ENCODE results near the gene SYNE1.
A peak's percentile ranks its signal among the peaks of the same experiment; 100 is the strongest.
"Not testable (repeated sequence)": the region's sequence is repeated elsewhere in the genome, so short reads cannot be mapped to it uniquely, and the experiment has no call there.

Gene SYNE1

DNA sequence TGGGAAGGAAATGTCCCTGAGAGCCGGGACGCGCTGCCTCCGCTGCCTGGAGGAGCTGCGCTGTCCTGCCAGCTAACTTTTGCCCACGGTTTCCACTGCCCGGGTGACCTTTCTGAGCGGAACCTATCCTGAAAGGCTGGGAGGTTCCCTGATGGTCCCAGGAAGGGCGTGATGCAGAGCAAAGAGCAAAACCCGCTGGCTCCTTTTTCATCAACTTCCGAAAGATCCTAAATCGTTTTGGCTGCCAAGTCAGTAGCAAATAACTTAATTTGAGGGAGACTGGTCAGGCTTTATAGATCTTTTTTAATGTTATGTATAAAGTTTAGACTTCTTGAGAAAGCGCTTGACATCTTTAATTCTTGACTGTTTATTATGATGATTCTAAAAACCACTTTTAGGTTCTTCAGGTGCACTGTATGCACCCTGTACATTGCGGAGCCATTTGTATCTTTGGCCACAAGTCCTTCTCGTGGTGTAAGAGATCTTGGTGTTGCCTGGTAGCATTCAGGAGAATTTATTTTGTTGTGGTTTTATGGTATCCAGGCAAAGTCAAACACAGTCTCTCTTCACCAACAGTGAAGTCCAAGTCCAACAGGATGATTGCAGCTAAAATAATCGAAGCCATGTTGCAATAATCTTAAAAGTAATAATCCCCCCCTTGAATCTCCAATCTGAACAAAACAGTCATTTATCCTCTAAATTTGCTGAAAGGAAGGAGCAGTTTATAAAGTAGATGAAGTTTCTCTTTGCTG is at the start of gene SYNE1:
SYNE1 (minus strand) TSS at position 67 of the 752 bp plus-strand sequence. CDS start 9,031 bp downstream, outside the sequence.
- no peak for DNase-seq

DNA sequence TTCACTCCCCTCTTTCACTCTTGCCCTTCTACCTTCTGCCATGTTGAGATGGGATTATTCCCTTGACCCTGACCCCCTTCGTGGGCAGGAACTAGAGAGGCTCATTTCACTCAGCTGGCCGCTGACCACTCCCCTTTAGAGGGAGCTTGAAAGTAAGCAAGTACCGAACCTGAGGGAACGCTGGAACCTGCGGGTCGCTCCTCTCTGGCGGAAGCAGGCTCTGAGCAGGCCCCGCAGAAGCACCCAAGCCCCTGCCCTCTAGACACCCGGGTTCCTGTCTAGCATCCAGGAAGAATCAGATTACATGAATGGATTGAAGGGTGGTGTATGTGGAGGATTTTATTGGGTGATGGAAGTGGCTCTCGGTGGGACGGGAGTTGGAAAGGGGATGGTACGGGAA is 48.7 kb upstream of the SYNE1 start:
- DNase-seq, result no peak

DNA sequence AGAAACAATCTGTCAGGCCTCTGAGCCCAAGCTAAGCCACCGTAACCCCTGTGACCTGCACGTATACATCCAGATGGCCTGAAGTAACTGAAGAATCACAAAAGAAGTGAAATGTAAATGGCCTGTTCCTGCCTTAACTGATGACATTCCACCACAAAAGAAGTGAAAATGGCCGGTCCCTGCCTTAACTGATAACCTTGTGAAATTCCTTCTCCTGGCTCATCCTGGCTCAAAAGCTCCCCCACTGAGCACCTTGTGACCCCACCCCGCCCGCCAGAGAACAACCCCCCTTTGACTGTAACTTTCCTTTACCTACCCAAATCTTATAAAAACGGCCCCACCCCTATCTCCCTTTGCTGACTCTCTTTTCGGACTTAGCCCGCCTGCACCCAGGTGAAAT is 45.8 kb upstream of the SYNE1 start:
- not testable (repeated sequence) for DNase-seq

DNA sequence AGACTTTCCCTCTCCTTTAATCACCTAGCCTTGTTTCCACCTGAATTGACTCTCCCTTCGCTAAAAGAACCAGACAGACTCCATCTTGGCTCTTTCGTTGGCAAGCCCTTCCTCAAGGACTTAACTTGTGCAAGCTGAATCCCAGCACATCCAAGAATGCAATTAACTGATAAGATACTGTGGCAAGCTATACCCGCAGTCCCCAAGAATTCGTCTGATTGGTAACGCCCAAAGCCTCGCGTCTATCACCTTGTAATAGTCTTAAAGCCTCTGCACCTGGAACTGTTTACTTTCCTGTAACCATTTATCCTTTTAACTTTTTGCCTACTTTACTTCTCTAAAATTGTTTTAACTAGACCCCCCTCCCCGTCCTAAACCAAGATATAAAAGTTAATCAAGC is 45.0 kb upstream of the SYNE1 start:
- DNase-seq, result no peak

DNA sequence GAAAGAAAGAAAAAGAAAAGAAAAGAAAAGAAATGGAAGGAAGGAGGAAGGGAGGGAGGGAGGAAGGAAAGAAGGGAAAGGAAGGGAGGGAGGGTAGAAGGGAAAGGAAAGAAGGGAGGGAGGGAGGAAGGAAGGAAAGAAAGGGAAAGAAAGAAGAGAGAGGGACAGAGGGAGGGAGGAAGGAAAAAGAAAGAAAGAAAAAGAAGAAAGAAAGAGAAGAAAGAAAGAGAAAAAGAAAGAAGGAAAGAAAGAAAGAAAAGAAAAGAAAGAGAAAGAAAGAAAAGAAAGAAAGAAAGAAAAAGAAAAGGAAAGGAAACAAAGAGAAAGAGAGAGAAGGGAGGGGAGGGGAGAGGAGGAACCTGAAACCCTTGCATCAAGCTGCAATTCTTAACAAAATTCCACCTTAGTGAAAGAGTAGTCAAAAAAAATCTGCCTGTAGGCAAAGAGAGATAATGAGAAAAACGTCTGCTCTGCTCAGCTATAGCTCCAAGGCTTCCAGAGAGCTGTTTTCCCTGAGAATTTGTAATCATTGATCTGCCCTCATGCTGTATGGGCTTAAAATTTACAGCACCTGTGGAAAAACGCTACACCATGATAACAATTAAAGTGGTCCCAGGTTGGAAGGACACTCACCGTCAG is 43.8 kb upstream of the SYNE1 start:
- no peak for DNase-seq

DNA sequence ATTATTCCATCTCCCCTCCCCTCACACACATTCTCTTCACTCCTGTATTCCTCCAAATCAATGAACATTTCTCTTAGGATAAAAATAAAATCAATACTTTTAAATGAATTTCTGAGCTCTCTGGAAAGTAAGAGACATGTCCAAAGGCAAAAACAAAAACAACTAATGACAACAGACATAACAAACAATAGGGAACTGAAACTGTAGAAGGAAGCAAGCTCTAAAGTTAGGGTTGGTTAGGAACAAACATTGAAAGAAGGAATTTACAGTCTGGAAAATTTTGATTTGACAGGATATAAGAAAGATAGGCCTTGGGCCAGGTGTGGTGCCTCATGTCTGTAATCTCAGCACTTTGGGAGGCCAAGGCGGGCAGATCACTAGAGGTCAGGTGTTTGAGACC is 43.0 kb upstream of the SYNE1 start:
- DNase-seq, result no peak

DNA sequence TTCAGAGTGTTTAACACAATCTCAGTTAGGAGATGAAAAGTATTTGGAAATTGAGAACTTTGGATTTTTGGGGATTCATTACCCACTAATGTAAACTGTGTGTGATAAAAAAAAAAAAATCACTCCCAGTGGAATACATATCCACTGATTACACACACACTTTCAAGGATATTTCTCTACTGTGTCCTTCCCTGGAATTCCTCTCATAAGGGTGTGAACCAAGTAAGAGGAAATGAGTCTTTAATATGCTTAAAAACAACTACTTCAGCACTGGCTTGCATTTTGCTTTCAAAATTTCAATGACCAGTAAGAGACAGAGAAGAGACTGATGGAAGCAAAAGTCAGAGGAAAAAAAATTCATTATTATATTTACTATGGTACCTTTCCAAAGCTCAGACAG is 36.1 kb upstream of the SYNE1 start:
- DNase-seq, result no peak

DNA sequence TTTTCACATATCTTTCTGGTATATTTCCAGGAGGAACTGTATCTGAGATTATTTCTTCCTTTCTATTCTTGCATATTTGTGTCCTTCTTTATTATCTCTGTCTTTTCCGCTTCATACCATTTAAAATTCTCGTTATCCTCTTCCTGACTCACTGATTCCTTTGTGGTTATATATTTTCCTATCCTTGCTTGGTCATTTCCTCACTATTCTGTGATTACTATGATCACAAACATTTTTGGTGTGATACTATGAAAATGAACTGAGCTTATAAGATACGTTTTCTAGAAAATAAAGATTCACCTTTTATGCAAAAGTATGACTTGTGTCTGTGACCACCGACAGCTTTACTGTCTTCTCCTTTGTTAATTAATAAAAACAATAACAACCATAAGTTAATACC is 34.0 kb upstream of the SYNE1 start:
- no peak for DNase-seq

GRCh38 chr6:152669895-152670294 is 32.7 kb upstream of the SYNE1 start:
- no peak for DNase-seq

- DNase-seq, result no peak
Observed at GRCh38 chr6:152661776-152662175, 24.6 kb upstream of the SYNE1 start.

DNA sequence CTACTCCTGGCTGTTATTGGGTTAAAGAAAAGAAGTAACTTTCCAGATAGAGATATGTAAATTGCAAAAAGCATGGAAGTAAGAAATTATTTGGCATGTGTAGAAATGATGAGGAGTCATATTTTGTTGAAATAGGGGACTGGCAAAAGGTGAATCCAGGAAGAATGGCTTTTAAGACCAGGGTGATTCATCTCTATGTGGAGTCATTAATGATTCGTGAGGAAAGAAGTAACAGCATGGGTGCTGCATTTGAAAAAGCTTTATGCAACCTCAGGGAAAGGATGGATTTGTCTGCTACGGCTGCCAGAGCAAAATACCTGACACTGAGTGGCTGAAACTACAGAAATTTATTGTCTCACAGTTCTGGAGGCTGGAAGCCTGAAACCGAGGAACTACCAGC is 14.8 kb upstream of the SYNE1 start:
- no peak for DNase-seq

DNA sequence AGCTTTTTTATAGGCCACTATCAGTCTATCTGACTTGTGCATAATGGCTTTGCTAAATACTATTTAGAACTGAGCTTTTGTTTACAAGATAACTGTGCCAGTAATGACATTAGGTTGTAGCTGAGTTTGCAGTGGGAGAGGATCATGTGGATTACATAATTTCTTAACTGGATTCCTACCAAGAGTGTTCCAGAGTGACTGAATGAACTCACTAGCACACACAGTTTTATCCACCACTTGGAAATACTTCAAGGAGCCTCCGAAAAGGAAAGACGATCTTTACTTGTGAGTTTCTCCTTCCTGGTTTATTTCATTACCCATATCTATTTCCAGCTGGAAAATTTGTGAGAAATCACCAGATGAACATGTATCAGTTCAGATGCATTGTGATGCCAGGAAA is 10.9 kb upstream of the SYNE1 start:
- DNase-seq, result no peak

DNA sequence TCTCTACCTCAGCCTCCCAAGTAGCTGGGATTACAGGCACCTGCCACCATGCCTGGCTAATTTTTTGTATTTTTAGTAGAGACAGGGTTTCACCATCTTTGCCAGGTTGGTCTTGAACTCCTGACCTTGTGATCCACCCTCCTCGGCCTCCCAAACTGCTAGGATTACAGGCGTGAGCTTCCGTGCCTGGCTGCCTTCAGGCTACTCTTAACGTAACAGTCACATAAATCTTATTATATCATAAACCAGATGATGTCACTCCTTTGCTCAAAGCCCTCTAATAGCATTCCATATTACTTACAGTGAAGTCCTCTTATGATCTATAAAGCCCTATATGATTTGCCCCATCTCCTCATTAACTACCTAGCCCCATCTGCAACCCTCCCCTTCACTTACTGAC is 9.6 kb upstream of the SYNE1 start:
- DNase-seq, result not testable (repeated sequence)

DNA sequence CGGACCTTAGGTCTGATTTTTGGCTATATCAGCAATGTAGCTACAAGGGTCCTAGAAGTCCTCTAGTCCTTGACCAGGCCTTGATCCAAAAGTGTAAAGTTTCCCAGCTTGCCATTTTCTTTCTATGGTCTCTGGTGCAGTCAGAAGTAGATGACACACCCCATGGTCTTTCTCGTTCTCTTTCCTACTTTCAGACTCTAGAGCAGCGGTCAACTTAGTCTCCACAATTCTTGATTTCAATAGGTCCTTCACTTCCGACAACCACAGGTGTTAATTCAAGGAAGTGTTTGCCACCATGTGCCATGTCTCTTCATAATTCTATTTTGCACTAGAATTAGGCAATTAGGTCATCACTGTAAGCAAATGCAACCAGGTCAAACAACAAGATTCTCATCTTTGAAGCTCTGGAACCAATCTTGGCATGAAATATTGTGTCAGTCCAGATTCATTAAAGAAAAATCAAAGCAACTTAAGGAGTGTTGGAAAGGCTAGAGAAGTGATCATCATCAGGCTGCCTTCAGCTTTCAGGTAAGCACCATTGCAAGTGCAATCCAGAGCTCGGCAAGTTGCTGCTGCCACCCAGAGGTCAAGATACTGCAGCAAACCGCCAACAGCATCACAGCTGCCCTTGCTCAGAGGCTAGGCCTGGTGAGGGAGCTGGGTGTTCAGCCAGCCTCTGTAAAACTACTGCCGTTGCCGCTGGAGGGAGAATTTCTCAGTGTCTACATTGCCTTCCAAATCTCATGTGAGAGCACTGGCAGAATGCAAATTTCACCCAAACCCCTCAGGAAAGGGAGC is 5.6 kb upstream of the SYNE1 start:
- DNase-seq, result peak; percentile 40

- DNase-seq, result peak; percentile 15
Observed at GRCh38 chr6:152636609-152637295, 410 bp downstream of the SYNE1 start.

DNA sequence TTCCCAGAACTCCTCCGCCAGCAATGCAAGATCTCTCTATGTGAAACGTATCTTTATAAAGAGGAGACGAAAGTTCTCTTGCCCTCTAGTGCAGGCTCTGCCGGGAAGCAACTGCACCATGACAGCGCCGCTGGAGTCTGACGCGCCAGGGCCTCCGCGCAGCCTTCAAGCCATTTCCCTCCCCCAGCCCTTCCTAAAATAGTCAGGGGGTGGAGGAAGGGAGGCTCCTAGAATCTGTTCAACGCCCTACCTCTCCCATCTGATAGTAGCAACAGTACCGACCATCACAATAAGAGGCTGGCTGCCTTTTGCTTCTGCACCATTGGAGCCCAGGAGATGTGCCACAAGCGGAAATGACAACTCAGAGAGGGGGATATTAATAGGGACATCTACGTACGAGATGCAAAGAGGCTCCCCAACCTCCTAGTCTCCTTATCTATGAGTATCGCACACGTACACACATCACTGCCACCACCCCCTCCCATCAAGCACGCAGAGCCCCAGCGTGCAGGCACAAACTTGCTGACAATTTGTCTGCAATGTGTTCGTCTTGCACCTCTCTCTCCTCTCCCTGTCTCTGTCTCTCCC is 1.0 kb downstream of the SYNE1 start:
- no peak for DNase-seq

- no peak for DNase-seq
Observed at GRCh38 chr6:152634773-152635172, 2.4 kb downstream of the SYNE1 start.

DNA sequence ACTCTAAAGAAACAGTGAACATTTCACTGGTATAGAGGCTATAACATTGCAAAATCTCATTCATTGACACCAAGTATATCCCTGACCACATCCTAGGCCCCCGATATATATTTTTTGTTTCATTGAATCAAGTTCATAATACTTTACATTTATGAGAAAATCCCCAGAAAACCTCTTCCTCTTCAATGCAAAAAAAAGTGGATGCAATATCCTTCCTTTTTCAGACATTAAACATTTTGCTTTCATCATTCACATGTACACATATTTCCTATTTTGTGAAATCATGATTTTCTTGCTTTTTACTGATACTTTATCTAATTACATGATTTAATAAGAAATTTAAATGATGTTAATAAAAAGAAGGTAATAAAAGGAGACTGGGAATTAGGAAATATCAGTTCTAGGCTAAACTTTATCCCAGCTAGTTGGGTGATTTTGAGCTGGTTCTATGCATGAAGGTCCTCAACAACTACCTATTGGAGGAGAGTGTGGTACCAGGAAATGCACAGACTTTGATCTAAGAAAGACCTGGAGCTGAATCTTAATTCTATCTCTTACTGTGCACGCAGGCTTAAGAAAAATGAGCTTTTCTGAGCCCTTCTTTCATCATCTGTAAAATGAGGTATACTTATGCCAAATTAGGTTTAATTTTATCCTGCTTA is 4.9 kb downstream of the SYNE1 start:
- DNase-seq, result no peak

- DNase-seq, result no peak
Observed at GRCh38 chr6:152631376-152631775, 5.8 kb downstream of the SYNE1 start.

- no peak for DNase-seq
Observed at GRCh38 chr6:152630832-152631231, 6.3 kb downstream of the SYNE1 start.

- no peak for DNase-seq
Observed at GRCh38 chr6:152625213-152625612, 11.9 kb downstream of the SYNE1 start.

- not testable (repeated sequence) for DNase-seq
Observed at GRCh38 chr6:152614776-152615175, 22.4 kb downstream of the SYNE1 start.
